ENCODE measurements around the gene GAA.
"Not testable (repeated sequence)": the region's sequence is repeated elsewhere in the genome, so short reads cannot be mapped to it uniquely, and the experiment has no call there.

GAA gene

GRCh38 chr17:80084773-80085172 is 16.6 kb upstream of the GAA start:
- DNase-seq, result no peak

- DNase-seq, result no peak
These were observed 15.3 kb upstream of the GAA start for GRCh38 chr17:80086081-80086480.

GRCh38 chr17:80086616-80087015 is 14.8 kb upstream of the GAA start:
- no peak for DNase-seq

- DNase-seq, result no peak
These were observed 13.8 kb upstream of the GAA start for GRCh38 chr17:80087346-80088265.

- DNase-seq, result no peak
These were observed 11.6 kb upstream of the GAA start for GRCh38 chr17:80089762-80090161.

GRCh38 chr17:80090164-80090563 is 11.2 kb upstream of the GAA start:
- DNase-seq, result not testable (repeated sequence)

GRCh38 chr17:80091376-80091775 is 10.0 kb upstream of the GAA start:
- no peak for DNase-seq

- DNase-seq, result no peak
These were observed 8.4 kb upstream of the GAA start for GRCh38 chr17:80092959-80093358.

GRCh38 chr17:80095038-80095843 is 6.1 kb upstream of the GAA start:
- no peak for DNase-seq

GRCh38 chr17:80095844-80096475 is 5.4 kb upstream of the GAA start:
- DNase-seq, result no peak

- no peak for DNase-seq
These were observed 4.8 kb upstream of the GAA start for GRCh38 chr17:80096561-80097021.

- DNase-seq, result no peak
These were observed 4.2 kb upstream of the GAA start for GRCh38 chr17:80097127-80097621.

- DNase-seq, result no peak
These were observed 3.3 kb upstream of the GAA start for GRCh38 chr17:80097844-80098691.

GRCh38 chr17:80099291-80100034 is 1.9 kb upstream of the GAA start:
- no peak for DNase-seq

GRCh38 chr17:80100035-80100323 is 1.4 kb upstream of the GAA start:
- DNase-seq, result no peak

GRCh38 chr17:80101946-80102663 is 724 bp downstream of the GAA start:
- no peak for DNase-seq

- DNase-seq, result no peak
These were observed 1.5 kb downstream of the GAA start for GRCh38 chr17:80102664-80103448.

- DNase-seq, result no peak
These were observed 2.2 kb downstream of the GAA start for GRCh38 chr17:80103449-80104085.

GRCh38 chr17:80104321-80104955 is 3.1 kb downstream of the GAA start:
- DNase-seq, result no peak

Measured in activated CD4-positive, alpha-beta T cell treated with anti-CD3 and anti-CD28 coated beads, Interleukin-10, Interleukin-2, amounts not matched to agents 100 ng/mL and 50 ng/mL, durations not matched to agents 16 hours and 8 hours (primary cell).